UCSD-AML1 (cell line): ENCODE measurements around the gene ANKRD1.

ENCODE experiments used
- DNase-seq: peaks from one replicate; lab custom pipeline; 2025; ENCODE audit not compliant: unreplicated experiment; lab: John Stamatoyannopoulos, UW

Gene ANKRD1

DNA sequence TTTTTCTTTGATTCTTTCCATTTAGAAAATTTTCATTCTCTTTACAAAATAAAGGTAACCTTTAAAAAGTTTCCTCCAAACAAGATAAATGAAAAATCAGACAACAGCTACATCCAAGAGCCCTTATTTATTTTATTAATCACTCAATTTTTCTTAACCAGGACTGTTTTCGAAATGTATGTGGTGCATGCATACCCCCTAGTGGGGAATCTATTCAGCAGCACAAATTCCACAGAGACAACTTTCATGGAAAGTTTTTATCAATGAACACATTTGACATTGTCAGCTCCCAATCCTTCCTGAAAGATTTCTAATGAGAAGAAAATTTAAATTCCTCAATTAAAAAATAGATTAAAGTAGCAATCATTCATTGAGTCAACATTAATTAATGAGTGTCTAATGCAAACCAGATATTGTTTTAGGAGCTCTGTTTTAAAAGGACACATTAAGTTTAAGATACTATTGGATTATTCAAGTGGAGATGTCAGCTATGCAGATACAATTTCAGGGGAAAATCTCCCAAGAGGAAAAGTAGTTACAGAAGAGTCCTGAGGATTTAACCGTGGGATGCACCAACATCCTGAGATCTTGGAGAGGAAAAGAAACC lies 57.9 kb downstream of the ANKRD1 start:
- DNase-seq, result no peak
